Lower leg skin (tissue), 3 donors: ENCODE results near the gene KLHL15.

ENCODE experiments used
- POLR2A ChIP-seq, 2 donors: fragments of 450-650 bp; IDR thresholded peaks; one replicate each; pipeline ENCODE4 v1.6.1; 2016 to 2017; ENCODE audit warnings: antibody characterized with exemption in 2 of 2, mild to moderate bottlenecking in 1 of 2, moderate library complexity in 1 of 2
- TF ChIP-seq, protein P1 (sequence below), 3 donors: fragments of 450-650 bp; IDR thresholded peaks; one replicate each; pipeline ENCODE4 v1.5.1; 2016; ENCODE audit warnings: antibody characterized with exemption in 3 of 3, mild to moderate bottlenecking in 3 of 3, moderate library complexity in 2 of 3

DNA sequence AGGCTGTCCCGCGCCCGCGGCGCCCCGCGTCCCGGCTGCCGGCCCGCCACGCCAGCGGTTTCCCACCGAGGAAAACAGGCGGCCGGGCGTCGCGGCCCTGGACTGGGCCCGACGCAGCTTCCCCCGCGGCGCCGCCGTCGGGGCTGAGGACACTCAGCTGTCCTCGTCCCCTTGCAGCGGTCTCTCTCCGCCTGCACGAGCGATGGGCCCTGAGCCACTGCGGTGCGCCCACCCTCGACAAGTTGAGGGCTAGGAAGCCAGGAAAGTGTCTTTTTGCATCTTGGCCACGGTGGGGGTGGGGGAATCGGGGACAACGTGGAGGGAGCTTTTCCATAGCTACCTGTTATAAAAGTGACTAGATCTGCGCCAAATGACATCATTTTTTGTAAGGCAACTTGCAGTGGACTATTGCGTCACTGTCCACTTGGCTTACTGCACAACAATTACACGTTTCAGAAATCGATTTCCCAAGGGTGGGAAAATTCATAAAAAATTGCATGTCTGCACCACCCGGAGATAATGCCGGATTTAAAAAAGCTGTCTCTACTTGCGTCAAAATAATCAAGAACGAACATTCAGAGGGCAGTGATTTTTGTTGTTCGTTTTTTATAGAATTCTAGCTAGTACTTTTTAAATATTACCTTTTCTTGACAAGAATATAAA is 1.1 kb downstream of the KLHL15 start:
- TF ChIP-seq, protein P1, sequence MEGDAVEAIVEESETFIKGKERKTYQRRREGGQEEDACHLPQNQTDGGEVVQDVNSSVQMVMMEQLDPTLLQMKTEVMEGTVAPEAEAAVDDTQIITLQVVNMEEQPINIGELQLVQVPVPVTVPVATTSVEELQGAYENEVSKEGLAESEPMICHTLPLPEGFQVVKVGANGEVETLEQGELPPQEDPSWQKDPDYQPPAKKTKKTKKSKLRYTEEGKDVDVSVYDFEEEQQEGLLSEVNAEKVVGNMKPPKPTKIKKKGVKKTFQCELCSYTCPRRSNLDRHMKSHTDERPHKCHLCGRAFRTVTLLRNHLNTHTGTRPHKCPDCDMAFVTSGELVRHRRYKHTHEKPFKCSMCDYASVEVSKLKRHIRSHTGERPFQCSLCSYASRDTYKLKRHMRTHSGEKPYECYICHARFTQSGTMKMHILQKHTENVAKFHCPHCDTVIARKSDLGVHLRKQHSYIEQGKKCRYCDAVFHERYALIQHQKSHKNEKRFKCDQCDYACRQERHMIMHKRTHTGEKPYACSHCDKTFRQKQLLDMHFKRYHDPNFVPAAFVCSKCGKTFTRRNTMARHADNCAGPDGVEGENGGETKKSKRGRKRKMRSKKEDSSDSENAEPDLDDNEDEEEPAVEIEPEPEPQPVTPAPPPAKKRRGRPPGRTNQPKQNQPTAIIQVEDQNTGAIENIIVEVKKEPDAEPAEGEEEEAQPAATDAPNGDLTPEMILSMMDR (IDR thresholded peaks at IDR 0.05) = no peak
- TF ChIP-seq POLR2A (IDR thresholded peaks at IDR 0.05) = no peak
